Sigmoid colon (tissue), 4 donors: ENCODE data around the gene SHF.
"Not testable (repeated sequence)": the region's sequence is repeated elsewhere in the genome, so short reads cannot be mapped to it uniquely, and the experiment has no call there.

ENCODE experiments used
- POLR2A ChIP-seq, 2 donors: fragments of 450-650 bp; IDR thresholded peaks; one replicate each; pipeline ENCODE4 v1.6.1; 2016; ENCODE audit warnings: antibody characterized with exemption in 2 of 2, mild to moderate bottlenecking in 2 of 2, moderate library complexity in 2 of 2
- POLR2AphosphoS5 ChIP-seq, 4 donors: sonication (generic); formaldehyde crosslinking; IDR thresholded peaks; one replicate each; pipeline ENCODE4 v1.6.1; 2017; ENCODE audit warnings: antibody characterized with exemption in 4 of 4
- TF ChIP-seq, protein P1 (sequence below), 4 experiments: fragments of 450-650 bp in 3 of 4; fragments of 200-600 bp in 1 of 4; IDR thresholded peaks; one replicate each; pipeline ENCODE4 v1.5.1; 2016 to 2019; ENCODE audit warnings: antibody characterized with exemption in 4 of 4, mild to moderate bottlenecking in 3 of 4, moderate library complexity in 2 of 4

DNA sequence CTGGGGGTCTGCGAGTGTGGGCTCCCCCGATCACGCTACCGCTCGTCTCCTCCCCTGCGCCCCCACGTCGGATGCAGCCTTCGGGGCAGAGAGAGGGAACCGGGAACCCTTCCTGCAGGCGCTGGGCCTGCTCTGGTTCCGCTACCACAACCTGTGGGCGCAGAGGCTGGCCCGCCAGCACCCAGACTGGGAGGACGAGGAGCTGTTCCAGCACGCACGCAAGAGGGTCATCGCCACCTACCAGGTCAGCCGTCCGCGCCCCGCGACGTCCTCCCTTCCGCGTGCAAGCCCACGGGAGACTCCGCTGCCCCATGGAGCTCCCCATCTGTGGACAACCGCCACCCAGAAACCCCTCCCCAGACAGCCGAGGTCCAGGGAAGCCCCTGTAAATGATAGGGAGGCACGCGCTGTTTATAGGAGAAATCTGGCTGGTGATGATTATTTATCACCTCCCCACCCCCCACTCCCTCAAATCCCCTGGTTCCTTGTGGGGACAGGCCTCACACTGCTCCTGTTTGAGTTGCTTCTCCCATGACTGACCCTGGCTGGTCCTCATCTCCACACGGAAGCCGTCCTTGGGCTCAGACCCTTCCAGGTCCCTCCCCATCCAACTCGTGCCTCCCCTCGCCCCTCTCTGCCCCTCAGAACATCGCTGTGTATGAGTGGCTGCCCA lies 51.9 kb downstream of the SHF start:
- TF ChIP-seq, protein P1, sequence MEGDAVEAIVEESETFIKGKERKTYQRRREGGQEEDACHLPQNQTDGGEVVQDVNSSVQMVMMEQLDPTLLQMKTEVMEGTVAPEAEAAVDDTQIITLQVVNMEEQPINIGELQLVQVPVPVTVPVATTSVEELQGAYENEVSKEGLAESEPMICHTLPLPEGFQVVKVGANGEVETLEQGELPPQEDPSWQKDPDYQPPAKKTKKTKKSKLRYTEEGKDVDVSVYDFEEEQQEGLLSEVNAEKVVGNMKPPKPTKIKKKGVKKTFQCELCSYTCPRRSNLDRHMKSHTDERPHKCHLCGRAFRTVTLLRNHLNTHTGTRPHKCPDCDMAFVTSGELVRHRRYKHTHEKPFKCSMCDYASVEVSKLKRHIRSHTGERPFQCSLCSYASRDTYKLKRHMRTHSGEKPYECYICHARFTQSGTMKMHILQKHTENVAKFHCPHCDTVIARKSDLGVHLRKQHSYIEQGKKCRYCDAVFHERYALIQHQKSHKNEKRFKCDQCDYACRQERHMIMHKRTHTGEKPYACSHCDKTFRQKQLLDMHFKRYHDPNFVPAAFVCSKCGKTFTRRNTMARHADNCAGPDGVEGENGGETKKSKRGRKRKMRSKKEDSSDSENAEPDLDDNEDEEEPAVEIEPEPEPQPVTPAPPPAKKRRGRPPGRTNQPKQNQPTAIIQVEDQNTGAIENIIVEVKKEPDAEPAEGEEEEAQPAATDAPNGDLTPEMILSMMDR (IDR thresholded peaks at IDR 0.05), result not testable (repeated sequence)
- not testable (repeated sequence) for TF ChIP-seq POLR2A, POLR2AphosphoS5 (IDR thresholded peaks at IDR 0.05)
